BE2C (cell line): Measurements from ENCODE around the gene SYNDIG1.

Experiments used
- DNase-seq: peaks from one replicate; pipeline ENCODE4 v3.0.0-alpha.2; 2020
- H3K27me3 ChIP-seq: fragments of 250-450 bp; sonication (Bioruptor Pico); 2 replicates; pipeline ENCODE4 v1.5.1; 2020; ENCODE audit warnings: mild to moderate bottlenecking
- H3K36me3 ChIP-seq: fragments of 250-450 bp; sonication (Bioruptor Pico); 2 replicates; pipeline ENCODE4 v1.5.1; 2020; ENCODE audit warnings: mild to moderate bottlenecking
- H3K4me1 ChIP-seq: fragments of 250-450 bp; sonication (Bioruptor Pico); 2 replicates; pipeline ENCODE4 v1.5.1; 2020
- H3K4me3 ChIP-seq: 2 replicates; pipeline ENCODE4 v1.5.1; 2011; ENCODE audit warnings: low read depth, low read length
- H3K9me3 ChIP-seq: fragments of 250-450 bp; sonication (Bioruptor Pico); 2 replicates; pipeline ENCODE4 v1.5.1; 2020
- CTCF ChIP-seq: IDR thresholded peaks from 2 replicates; pipeline ENCODE4 v1.5.1; 2012; ENCODE audit warnings: mild to moderate bottlenecking, low read depth, low read length

The SYNDIG1 gene

GRCh38 chr20:24703284-24703610 is 233.8 kb downstream of the SYNDIG1 start:
- Histone ChIP-seq H3K9me3 (no peaks in the 10 kb centered on the region), H3K4me1 (no peaks in the 10 kb centered on the region), H3K4me3 (no peak overlapping the region), H3K36me3 (no peaks in the 10 kb centered on the region), H3K27me3 (no peaks in the 10 kb centered on the region)
- no peak for TF ChIP-seq CTCF
- DNase-seq: no peak

GRCh38 chr20:24704899-24705298 is 235.5 kb downstream of the SYNDIG1 start:
- H3K27me3 ChIP-seq: no peaks in the 10 kb centered on the region
- no peaks in the 10 kb centered on the region for H3K9me3 ChIP-seq
- no peak for DNase-seq
- no peak for TF ChIP-seq CTCF
- H3K4me3 ChIP-seq: no peak overlapping the region
- no peaks in the 10 kb centered on the region for H3K4me1 ChIP-seq
- H3K36me3 ChIP-seq: no peaks in the 10 kb centered on the region

GRCh38 chr20:24705486-24705885 is 236.1 kb downstream of the SYNDIG1 start:
- DNase-seq: no peak
- TF ChIP-seq CTCF: no peak
- no peaks in the 10 kb centered on the region for H3K36me3 ChIP-seq
- H3K27me3 ChIP-seq: no peaks in the 10 kb centered on the region
- H3K9me3 ChIP-seq: no peaks in the 10 kb centered on the region
- no peaks in the 10 kb centered on the region for H3K4me1 ChIP-seq
- H3K4me3 ChIP-seq: no peak overlapping the region

GRCh38 chr20:24708411-24709295 is 239.2 kb downstream of the SYNDIG1 start:
- DNase-seq: no peak
- TF ChIP-seq CTCF: no peak
- H3K9me3 ChIP-seq: no peaks in the 10 kb centered on the region
- H3K36me3 ChIP-seq: no peaks in the 10 kb centered on the region
- no peaks in the 10 kb centered on the region; the same call in 1 of the 2 replicates for H3K27me3 ChIP-seq
- H3K4me3 ChIP-seq: no peak overlapping the region
- no peaks in the 10 kb centered on the region for H3K4me1 ChIP-seq
